ENCODE results near the gene SEMA6D.
A peak's percentile ranks its signal among the peaks of the same experiment; 100 is the strongest.

SEMA6D gene

DNA sequence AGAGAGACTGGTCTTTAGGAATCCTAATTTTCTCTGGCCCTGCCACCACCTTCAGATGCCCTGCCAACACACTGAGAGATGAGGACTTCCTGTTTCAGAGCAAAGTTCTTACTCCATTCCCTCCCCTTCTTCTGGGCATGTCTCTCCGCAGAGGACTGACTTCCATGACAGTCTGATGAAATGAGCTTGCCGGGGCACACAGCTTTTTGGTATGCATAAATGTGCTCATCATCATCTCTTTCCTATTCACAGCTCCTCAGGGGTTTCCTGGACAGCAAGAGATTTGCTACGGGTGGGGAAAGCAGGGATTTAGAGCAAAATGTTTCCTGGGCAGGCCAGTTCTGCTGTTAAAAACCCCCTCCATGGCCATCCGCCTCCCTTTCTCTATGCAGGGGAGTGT lies 27.6 kb upstream of the SEMA6D start:
- no peaks in the 10 kb centered on the region for H3K36me3 ChIP-seq (ENCODE audit: insufficient read depth, low read depth, low read length)
- H3K4me3 ChIP-seq (ENCODE audit: low read length), result no peak overlapping the region
- H3K4me1 ChIP-seq (ENCODE audit: insufficient read depth, low read length), result no peaks in the 10 kb centered on the region
- H3K27ac ChIP-seq (ENCODE audit: low read length), result no peak overlapping the region
- no peaks in the 10 kb centered on the region for H3K9me3 ChIP-seq (ENCODE audit: insufficient read depth, low read depth, low read length)
- H3K27me3 ChIP-seq (ENCODE audit: insufficient read depth, low read length), result no peaks in the 10 kb centered on the region
- H3K9ac ChIP-seq (ENCODE audit: low read depth, low read length), result no peak overlapping the region

DNA sequence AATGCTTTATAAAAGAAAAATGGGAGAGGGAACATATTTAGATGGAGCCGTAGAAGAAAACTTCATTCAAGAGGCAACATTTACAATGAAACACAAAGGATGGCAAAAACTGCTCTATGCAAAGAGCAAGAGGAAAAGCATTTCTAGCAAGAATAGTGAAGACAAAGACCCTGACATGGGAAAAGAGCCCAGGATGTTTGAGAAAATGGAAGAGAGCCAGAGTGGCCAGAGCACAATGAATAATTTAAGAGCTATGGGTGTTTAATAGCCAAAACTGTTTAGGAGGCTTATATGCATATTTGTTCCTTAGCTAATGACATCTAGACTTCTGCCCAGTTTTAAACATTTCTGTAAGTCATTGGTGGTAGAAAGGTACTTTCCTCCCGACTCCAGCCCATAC lies 25.4 kb upstream of the SEMA6D start:
- no peak overlapping the region for H3K9ac ChIP-seq (ENCODE audit: low read depth, low read length)
- no peaks in the 10 kb centered on the region for H3K9me3 ChIP-seq (ENCODE audit: insufficient read depth, low read depth, low read length)
- no peaks in the 10 kb centered on the region for H3K27me3 ChIP-seq (ENCODE audit: insufficient read depth, low read length)
- no peak overlapping the region for H3K4me3 ChIP-seq (ENCODE audit: low read length)
- no peak overlapping the region for H3K27ac ChIP-seq (ENCODE audit: low read length)
- no peaks in the 10 kb centered on the region for H3K36me3 ChIP-seq (ENCODE audit: insufficient read depth, low read depth, low read length)
- H3K4me1 ChIP-seq (ENCODE audit: insufficient read depth, low read length), result no peaks in the 10 kb centered on the region

DNA sequence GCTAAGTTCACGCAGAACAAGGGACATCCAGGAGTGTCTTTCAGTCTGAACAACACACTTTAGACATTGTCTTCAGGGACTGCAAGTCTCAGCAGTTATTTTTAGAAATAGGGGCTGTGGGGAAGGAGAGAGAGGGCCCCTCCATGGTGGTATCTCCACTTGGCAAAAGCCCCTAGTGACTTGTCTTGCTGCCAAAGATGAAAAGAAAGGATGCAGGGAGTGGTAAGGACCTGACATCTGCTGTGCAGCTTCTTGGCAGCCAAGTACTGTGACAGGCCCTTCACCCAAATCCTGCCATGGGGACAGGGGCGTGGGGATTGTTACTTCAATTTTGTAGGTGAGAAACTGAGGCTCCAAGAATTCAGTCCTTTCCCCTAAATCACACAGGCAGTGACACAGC lies 21.0 kb upstream of the SEMA6D start:
- Histone ChIP-seq H3K36me3 (ENCODE audit: insufficient read depth, low read depth, low read length) (no peaks in the 10 kb centered on the region), H3K9ac (ENCODE audit: low read depth, low read length) (no peak overlapping the region), H3K27me3 (ENCODE audit: insufficient read depth, low read length) (no peaks in the 10 kb centered on the region), H3K4me3 (ENCODE audit: low read length) (no peak overlapping the region), H3K9me3 (ENCODE audit: insufficient read depth, low read depth, low read length) (peaks cover 5% of the 10 kb centered on the region; the same call in 1 of the 2 replicates), H3K27ac (ENCODE audit: low read length) (no peak overlapping the region), H3K4me1 (ENCODE audit: insufficient read depth, low read length) (no peaks in the 10 kb centered on the region)

DNA sequence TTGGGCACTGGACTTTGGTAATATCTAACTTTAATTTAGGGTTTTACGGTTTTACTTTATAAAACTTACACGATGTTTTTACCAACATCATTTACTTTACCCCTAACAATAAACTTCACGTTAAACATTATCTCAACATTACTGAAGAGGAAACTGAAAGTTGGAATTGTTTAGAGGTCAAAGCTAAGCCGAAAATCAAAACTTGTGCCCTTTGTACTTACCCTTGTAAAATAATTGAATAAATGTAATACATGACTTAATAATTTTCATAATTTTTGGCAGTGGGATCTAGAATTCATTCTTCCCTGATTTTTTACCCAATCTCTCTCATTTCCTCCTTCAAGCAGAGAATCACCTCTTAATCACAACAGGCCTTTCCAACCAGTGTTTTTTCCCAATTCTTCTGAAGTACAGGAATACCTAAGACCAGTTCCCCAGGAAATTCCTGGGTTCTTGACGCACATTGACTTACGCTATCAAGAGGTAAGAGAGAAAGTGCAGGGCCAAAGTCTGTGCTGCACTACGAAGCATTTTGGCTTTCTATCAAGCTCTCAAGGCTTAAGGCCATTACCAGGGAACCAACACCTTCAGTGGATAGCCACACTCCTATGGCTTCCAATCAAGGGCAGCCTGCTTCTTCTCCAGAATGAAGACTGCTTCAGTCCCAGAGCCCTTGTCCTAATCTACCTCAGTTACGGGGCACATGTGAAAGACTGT lies 11.9 kb upstream of the SEMA6D start:
- Histone ChIP-seq H3K9me3 (ENCODE audit: insufficient read depth, low read depth, low read length) (no peaks in the 10 kb centered on the region), H3K36me3 (ENCODE audit: insufficient read depth, low read depth, low read length) (no peaks in the 10 kb centered on the region), H3K27me3 (ENCODE audit: insufficient read depth, low read length) (no peaks in the 10 kb centered on the region), H3K4me1 (ENCODE audit: insufficient read depth, low read length) (no peaks in the 10 kb centered on the region; the same call in 1 of the 2 replicates), H3K27ac (ENCODE audit: low read length) (no peak overlapping the region), H3K4me3 (ENCODE audit: low read length) (no peak overlapping the region), H3K9ac (ENCODE audit: low read depth, low read length) (no peak overlapping the region)

DNA sequence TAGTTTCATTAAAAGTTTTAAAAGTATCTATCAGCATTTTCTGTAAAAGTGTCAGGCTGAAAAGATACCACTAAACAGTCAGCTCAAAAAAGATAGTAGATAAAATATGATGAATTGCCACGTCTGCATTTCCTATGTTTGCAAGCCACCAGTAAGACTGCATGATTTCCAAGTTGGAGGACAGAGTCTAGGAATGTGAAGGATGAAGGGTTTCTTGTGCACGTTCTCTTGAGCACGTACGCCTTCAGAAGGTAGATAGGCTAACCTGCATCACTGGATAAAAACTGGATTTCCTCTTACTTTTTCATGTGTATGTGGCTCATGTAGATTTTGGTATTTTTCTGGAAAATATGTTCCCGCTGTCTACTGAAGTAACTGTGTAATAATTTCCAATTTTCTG lies 9.9 kb upstream of the SEMA6D start:
- no peaks in the 10 kb centered on the region; the same call in 1 of the 2 replicates for H3K4me1 ChIP-seq (ENCODE audit: insufficient read depth, low read length)
- H3K9ac ChIP-seq (ENCODE audit: low read depth, low read length), result no peak overlapping the region

DNA sequence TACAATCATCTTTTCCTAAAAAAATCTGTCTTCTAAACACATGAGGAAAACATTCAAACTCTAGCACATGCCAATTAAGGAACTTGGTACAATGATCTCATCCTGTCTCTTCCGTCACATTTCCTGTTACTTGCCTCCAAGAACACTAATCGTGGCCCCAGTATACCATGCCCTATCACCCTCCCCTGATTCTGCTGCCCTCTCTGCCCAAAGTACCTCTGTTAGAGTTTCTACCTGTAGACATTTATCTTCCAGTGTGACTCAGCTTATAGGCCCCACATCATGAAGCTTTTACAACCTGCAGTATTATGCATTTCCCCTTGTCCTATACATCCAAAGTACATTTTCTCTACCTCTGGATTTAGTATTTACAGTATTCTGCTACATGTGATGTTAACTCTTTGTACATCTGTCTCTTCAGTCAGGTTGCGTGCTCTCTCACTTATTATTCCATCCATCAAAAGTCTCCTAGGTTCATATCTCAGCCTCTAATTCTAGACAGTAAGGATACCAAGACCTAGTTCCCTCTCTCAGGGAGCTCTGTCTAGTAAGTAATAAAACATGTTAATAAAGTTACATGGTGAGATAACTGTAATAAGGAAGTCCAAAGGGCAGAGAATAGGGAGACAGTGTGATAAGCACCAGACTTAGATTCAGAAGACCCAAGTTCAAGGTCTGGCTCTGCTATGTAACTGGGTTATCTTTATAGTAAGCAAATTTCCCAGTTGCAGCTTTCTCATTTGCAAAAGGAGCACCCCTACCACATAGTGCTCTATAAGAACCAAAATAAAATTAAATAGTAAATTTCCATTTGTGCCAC lies 8.9 kb upstream of the SEMA6D start:
- Histone ChIP-seq H3K27ac (ENCODE audit: low read length) (no peak overlapping the region), H3K4me1 (ENCODE audit: insufficient read depth, low read length) (no peaks in the 10 kb centered on the region), H3K36me3 (ENCODE audit: insufficient read depth, low read depth, low read length) (no peaks in the 10 kb centered on the region)

More for the DNA sequence above, 9.9 kb upstream of the SEMA6D start:
- Histone ChIP-seq H3K36me3 (ENCODE audit: insufficient read depth, low read depth, low read length) (no peaks in the 10 kb centered on the region), H3K4me3 (ENCODE audit: low read length) (no peak overlapping the region), H3K9me3 (ENCODE audit: insufficient read depth, low read depth, low read length) (no peaks in the 10 kb centered on the region), H3K27me3 (ENCODE audit: insufficient read depth, low read length) (no peaks in the 10 kb centered on the region), H3K27ac (ENCODE audit: low read length) (no peak overlapping the region)

DNA sequence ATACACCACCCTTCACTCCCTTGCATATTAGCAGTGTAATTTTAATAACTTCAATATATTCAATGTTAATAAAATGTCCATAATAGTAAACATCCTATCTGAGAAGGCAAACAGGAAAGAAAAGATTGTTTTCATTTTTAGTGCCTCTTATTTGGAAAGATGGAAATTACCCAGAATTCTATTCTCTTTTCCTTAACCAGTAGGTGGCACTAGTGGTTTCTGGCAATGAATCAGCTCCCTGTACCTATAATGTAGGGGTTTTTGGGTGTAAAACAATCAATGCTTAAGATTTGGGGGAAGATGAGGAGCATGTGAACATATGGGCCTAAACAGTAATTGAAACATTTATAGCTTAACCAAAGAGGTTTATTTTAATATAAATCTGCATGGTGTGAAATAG lies 5.7 kb upstream of the SEMA6D start:
- H3K4me1 ChIP-seq (ENCODE audit: insufficient read depth, low read length), result peaks cover 4% of the 10 kb centered on the region; the same call in 1 of the 2 replicates
- no peaks in the 10 kb centered on the region for H3K36me3 ChIP-seq (ENCODE audit: insufficient read depth, low read depth, low read length)
- H3K9ac ChIP-seq (ENCODE audit: low read depth, low read length), result no peak overlapping the region
- no peak overlapping the region for H3K27ac ChIP-seq (ENCODE audit: low read length)
- H3K9me3 ChIP-seq (ENCODE audit: insufficient read depth, low read depth, low read length), result no peaks in the 10 kb centered on the region
- H3K4me3 ChIP-seq (ENCODE audit: low read length), result no peak overlapping the region
- H3K27me3 ChIP-seq (ENCODE audit: insufficient read depth, low read length), result peaks cover 19% of the 10 kb centered on the region

More for the DNA sequence above, 8.9 kb upstream of the SEMA6D start:
- Histone ChIP-seq H3K9ac (ENCODE audit: low read depth, low read length) (no peak overlapping the region), H3K27me3 (ENCODE audit: insufficient read depth, low read length) (no peaks in the 10 kb centered on the region), H3K4me3 (ENCODE audit: low read length) (no peak overlapping the region), H3K9me3 (ENCODE audit: insufficient read depth, low read depth, low read length) (no peaks in the 10 kb centered on the region)

DNA sequence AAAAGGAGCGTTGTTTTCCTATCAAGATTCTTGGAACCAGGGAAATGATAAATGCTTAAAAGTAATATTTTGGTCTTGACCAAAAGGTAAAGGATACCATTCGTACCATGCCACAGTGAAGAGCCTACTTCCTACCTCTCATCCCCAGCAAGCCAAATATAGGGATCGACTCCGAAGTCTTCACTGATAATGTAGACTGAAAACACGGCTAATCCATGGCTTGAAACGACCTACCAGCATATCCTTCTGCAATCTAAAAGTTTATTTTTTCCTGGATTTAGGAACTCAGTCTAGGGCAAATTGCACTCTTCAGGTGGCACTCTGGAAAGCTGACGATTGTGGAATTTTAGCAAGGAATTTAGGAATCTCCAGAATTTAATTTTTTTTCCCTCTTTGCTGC lies 1.9 kb upstream of the SEMA6D start:
- Histone ChIP-seq H3K27me3 (ENCODE audit: insufficient read depth, low read length) (peaks cover 41% of the 10 kb centered on the region), H3K36me3 (ENCODE audit: insufficient read depth, low read depth, low read length) (no peaks in the 10 kb centered on the region), H3K4me1 (ENCODE audit: insufficient read depth, low read length) (peaks cover 7% of the 10 kb centered on the region; the same call in 1 of the 2 replicates), H3K9me3 (ENCODE audit: insufficient read depth, low read depth, low read length) (no peaks in the 10 kb centered on the region), H3K27ac (ENCODE audit: low read length) (no peak overlapping the region), H3K4me3 (ENCODE audit: low read length) (no peak overlapping the region), H3K9ac (ENCODE audit: low read depth, low read length) (no peak overlapping the region)

DNA sequence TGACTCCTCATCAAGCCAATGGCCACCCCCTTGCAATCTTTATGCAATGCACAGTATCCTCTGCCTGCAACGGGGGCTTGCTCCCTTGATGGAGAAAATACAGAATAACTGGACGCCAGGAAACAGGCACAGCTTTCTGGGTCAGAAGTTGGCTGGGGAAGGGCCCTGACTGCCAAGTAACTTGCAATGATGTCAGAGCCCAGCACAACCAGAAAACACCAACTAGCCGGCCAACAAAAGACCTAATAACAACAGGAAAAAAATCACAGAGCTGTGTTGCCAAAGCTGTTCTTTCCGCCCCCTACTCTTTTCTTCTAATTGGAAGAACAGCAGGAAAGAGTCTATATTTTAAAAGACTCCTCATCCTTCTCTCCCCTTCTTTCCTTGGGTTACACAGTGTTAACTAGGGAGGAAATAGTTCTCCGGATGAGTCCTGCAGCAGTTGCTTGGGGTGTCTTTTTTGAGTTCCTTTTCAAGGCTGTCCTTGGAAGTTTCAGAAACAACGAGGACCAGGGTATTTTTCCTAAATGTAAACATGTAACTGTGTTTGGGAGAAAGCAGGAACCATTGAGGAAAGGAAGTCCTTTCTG lies 1.4 kb upstream of the SEMA6D start:
- Histone ChIP-seq H3K4me3 (ENCODE audit: low read length) (peak overlapping the region; percentile 82; the same call in 1 of the 2 replicates), H3K27me3 (ENCODE audit: insufficient read depth, low read length) (peaks cover 46% of the 10 kb centered on the region), H3K9ac (ENCODE audit: low read depth, low read length) (no peak overlapping the region), H3K36me3 (ENCODE audit: insufficient read depth, low read depth, low read length) (no peaks in the 10 kb centered on the region), H3K4me1 (ENCODE audit: insufficient read depth, low read length) (peaks cover 12% of the 10 kb centered on the region; the same call in 1 of the 2 replicates), H3K9me3 (ENCODE audit: insufficient read depth, low read depth, low read length) (no peaks in the 10 kb centered on the region), H3K27ac (ENCODE audit: low read length) (no peak overlapping the region)

DNA sequence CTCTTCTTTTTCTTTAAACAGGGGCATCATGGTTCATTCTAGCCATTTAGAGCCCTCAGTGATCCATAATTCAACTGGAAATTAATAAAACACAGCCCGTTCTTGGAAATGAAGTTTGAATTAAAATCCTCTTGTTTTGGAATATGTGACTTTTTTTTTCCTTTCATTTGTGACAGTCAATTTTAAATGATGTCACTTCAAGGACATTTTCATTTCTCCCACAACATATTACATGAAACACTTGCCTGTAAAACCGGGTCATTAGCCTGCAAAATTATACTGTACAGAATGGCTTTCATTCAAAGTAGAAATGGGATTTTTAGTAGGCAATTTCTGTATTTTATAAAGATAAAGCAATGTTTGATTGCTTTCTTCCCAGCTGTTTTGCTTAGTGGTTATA lies 789 bp upstream of the SEMA6D start:
- Histone ChIP-seq H3K9ac (ENCODE audit: low read depth, low read length) (no peak overlapping the region), H3K27me3 (ENCODE audit: insufficient read depth, low read length) (peaks cover 52% of the 10 kb centered on the region), H3K4me3 (ENCODE audit: low read length) (peak overlapping the region; percentile 82; the same call in 1 of the 2 replicates), H3K9me3 (ENCODE audit: insufficient read depth, low read depth, low read length) (no peaks in the 10 kb centered on the region), H3K27ac (ENCODE audit: low read length) (no peak overlapping the region), H3K36me3 (ENCODE audit: insufficient read depth, low read depth, low read length) (no peaks in the 10 kb centered on the region), H3K4me1 (ENCODE audit: insufficient read depth, low read length) (peaks cover 14% of the 10 kb centered on the region; the same call in 1 of the 2 replicates)

DNA sequence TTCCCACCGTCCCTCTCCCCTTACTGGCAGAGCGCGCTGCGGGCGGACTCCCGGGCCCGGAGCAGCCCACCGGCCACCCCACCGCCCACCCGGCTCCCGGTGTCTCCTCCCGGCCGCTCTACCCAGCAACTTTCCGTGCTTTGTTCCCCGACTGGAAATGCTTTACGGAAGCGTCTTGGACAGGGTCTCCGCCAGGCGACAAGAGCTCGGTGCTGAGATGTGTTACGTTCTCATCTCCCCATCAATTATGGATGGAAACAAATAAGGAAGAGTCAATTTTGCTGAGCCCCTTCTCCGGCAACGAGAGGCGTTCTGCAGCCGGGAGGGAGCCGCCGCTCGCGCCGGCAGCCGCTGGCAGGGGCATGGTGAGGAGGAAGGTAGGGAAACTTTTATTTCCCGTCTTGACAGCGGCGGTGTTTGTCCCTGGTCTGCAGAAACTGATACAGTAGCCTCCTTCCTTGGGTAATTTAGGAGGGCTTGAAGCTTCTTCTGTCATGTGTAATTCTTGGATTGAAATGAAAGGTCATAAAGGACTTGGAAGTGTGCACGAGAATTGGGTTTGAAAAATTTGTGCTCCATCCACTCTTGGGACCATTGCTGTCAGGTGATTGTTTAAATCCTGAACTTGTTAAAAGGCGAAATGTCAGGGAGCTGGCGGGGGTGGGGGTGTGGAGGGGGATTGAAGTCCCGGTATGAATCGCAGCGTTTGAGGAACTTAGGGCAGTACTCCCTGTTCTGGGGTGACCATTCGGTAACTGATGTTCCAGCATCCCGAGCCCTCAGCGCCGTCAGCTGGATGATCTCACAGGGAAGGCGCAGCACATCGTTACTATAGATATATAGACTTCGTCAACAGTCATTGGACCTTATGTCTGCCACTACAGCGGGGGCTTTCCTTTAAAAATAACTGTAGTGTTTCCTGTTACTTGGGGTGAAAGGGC lies 1.5 kb downstream of the SEMA6D start:
- Histone ChIP-seq H3K4me1 (ENCODE audit: insufficient read depth, low read length) (peaks cover 14% of the 10 kb centered on the region; the same call in 1 of the 2 replicates), H3K36me3 (ENCODE audit: insufficient read depth, low read depth, low read length) (no peaks in the 10 kb centered on the region), H3K27me3 (ENCODE audit: insufficient read depth, low read length) (peaks cover 63% of the 10 kb centered on the region), H3K4me3 (ENCODE audit: low read length) (peak overlapping the region; percentile 82), H3K9me3 (ENCODE audit: insufficient read depth, low read depth, low read length) (no peaks in the 10 kb centered on the region), H3K9ac (ENCODE audit: low read depth, low read length) (peak overlapping the region; percentile 40; the same call in 1 of the 2 replicates), H3K27ac (ENCODE audit: low read length) (no peak overlapping the region)

Data from iPS-20b (cell line).